ENCODE measurements around the gene ZNF280A. TPM values are rescaled to one million over a fixed set of nuclear protein-coding genes. Genes with fewer than 3 reads are reported as not detected.

Gene ZNF280A
- total and polyA plus RNA-seq, 9 of the 15 experiments (the other 6 are each of a cell fraction or from before 2014, with no cell fraction given): 19.0 to 40.8 (median 28.6) TPM

- TF ChIP-seq GTF2B (IDR thresholded peaks at IDR 0.05; ENCODE audit: extremely low read depth, insufficient read length) (no peak), POLR3A (IDR thresholded peaks at IDR 0.05; ENCODE audit: borderline replicate concordance, extremely low read depth, insufficient read depth, insufficient read length) (no peak), MECOM (CRISPR knock-in tag; IDR thresholded peaks at IDR 0.05) (peak; percentile 42; the same call in 1 of the 2 replicates), ZNF3 (CRISPR knock-in tag; IDR thresholded peaks at IDR 0.05) (peak; percentile 54; the same call in 1 of the 2 replicates), YBX1 (IDR thresholded peaks at IDR 0.05) (no peak), CHD2 (IDR thresholded peaks at IDR 0.05; ENCODE audit: low read depth, low read length) (no peak), ZNF696 (CRISPR knock-in tag; conservative IDR thresholded peaks at IDR 0.05) (no peak), FOXA3 (CRISPR knock-in tag; conservative IDR thresholded peaks at IDR 0.05 in 1 of 2, IDR thresholded peaks at IDR 0.05 in 1 of 2) (peak in 1 of 2 experiments; percentile 53; a peak in 2 of 4 replicates), BACH1 (tag; IDR thresholded peaks at IDR 0.05) (no peak)
- TF ChIP-seq, protein P1, sequence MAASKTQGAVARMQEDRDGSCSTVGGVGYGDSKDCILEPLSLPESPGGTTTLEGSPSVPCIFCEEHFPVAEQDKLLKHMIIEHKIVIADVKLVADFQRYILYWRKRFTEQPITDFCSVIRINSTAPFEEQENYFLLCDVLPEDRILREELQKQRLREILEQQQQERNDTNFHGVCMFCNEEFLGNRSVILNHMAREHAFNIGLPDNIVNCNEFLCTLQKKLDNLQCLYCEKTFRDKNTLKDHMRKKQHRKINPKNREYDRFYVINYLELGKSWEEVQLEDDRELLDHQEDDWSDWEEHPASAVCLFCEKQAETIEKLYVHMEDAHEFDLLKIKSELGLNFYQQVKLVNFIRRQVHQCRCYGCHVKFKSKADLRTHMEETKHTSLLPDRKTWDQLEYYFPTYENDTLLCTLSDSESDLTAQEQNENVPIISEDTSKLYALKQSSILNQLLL (CRISPR knock-in tag; IDR thresholded peaks at IDR 0.05; ENCODE audit: borderline replicate concordance): peak; percentile 10; the same call in 1 of the 2 replicates
- TF ChIP-seq, protein P2, sequence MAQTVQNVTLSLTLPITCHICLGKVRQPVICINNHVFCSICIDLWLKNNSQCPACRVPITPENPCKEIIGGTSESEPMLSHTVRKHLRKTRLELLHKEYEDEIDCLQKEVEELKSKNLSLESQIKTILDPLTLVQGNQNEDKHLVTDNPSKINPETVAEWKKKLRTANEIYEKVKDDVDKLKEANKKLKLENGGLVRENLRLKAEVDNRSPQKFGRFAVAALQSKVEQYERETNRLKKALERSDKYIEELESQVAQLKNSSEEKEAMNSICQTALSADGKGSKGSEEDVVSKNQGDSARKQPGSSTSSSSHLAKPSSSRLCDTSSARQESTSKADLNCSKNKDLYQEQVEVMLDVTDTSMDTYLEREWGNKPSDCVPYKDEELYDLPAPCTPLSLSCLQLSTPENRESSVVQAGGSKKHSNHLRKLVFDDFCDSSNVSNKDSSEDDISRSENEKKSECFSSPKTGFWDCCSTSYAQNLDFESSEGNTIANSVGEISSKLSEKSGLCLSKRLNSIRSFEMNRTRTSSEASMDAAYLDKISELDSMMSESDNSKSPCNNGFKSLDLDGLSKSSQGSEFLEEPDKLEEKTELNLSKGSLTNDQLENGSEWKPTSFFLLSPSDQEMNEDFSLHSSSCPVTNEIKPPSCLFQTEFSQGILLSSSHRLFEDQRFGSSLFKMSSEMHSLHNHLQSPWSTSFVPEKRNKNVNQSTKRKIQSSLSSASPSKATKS (CRISPR knock-in tag; IDR thresholded peaks at IDR 0.05): peak; percentile 88
- TF ChIP-seq, protein P3, sequence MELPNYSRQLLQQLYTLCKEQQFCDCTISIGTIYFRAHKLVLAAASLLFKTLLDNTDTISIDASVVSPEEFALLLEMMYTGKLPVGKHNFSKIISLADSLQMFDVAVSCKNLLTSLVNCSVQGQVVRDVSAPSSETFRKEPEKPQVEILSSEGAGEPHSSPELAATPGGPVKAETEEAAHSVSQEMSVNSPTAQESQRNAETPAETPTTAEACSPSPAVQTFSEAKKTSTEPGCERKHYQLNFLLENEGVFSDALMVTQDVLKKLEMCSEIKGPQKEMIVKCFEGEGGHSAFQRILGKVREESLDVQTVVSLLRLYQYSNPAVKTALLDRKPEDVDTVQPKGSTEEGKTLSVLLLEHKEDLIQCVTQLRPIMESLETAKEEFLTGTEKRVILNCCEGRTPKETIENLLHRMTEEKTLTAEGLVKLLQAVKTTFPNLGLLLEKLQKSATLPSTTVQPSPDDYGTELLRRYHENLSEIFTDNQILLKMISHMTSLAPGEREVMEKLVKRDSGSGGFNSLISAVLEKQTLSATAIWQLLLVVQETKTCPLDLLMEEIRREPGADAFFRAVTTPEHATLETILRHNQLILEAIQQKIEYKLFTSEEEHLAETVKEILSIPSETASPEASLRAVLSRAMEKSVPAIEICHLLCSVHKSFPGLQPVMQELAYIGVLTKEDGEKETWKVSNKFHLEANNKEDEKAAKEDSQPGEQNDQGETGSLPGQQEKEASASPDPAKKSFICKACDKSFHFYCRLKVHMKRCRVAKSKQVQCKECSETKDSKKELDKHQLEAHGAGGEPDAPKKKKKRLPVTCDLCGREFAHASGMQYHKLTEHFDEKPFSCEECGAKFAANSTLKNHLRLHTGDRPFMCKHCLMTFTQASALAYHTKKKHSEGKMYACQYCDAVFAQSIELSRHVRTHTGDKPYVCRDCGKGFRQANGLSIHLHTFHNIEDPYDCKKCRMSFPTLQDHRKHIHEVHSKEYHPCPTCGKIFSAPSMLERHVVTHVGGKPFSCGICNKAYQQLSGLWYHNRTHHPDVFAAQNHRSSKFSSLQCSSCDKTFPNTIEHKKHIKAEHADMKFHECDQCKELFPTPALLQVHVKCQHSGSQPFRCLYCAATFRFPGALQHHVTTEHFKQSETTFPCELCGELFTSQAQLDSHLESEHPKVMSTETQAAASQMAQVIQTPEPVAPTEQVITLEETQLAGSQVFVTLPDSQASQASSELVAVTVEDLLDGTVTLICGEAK (IDR thresholded peaks at IDR 0.05): no peak
- TF ChIP-seq, protein P3 (CRISPR knock-in tag; IDR thresholded peaks at IDR 0.05): 0 out of 2 replicates have a peak, but pooled peaks have one; percentile 33
These were observed 14.7 kb upstream of the ZNF280A start (continued) for GRCh38 chr22:22534604-22535415.

Measured in K562 (cell line).